ENCODE data around the gene OOSP1.

GRCh38 chr11:59944720-59945119, 6.5 kb downstream of the OOSP1 start:
- TF ChIP-seq CTCF (IDR thresholded peaks at IDR 0.05; ENCODE audit: low read length) (no peak), EZH2 (IDR thresholded peaks at IDR 0.05; ENCODE audit: borderline replicate concordance, low read length) (no peak)
